Lung (tissue), 12 donors: ENCODE results near the gene CDC42EP1. TPM values are rescaled to one million over a fixed set of nuclear protein-coding genes. Genes with fewer than 3 reads are reported as not detected.

ENCODE experiments used
- ATAC-seq: fragments of 200-7000 bp; cut with Tn5 transposase; one replicate; pipeline ENCODE4 v1.9.1; 2020; ENCODE audit warnings: moderate number of reproducible peaks; ENCODE audit not compliant: insufficient read depth, low FRiP score
- DNase-seq, 3 donors: peaks; one replicate each; pipeline ENCODE4 v3.0.0-alpha.2; 2013 to 2017
- H3K27ac ChIP-seq, 2 donors: one replicate each; pipeline ENCODE4 v1.5.1; 2013; ENCODE audit warnings: mild to moderate bottlenecking in 2 of 2, moderate library complexity in 2 of 2, control low read depth in 1 of 2, inconsistent platforms in 1 of 2, low read depth in 1 of 2, low read length in 1 of 2
- H3K27me3 ChIP-seq, 3 donors: one replicate each; pipeline ENCODE4 v1.5.1; 2013; ENCODE audit warnings: low read length in 2 of 3; ENCODE audit not compliant: control insufficient read depth in 3 of 3, insufficient read depth in 3 of 3
- H3K36me3 ChIP-seq, 4 donors: one replicate each; pipeline ENCODE4 v1.5.1; 2013; ENCODE audit warnings: low read length in 4 of 4, mild to moderate bottlenecking in 1 of 4, moderate library complexity in 1 of 4; ENCODE audit not compliant: control insufficient read depth in 4 of 4, insufficient read depth in 4 of 4
- H3K4me1 ChIP-seq, 5 donors: one replicate each; pipeline ENCODE4 v1.5.1; 2013; ENCODE audit warnings: low read length in 5 of 5, mild to moderate bottlenecking in 2 of 5, moderate library complexity in 1 of 5; ENCODE audit not compliant: control insufficient read depth in 5 of 5, insufficient read depth in 5 of 5
- H3K4me3 ChIP-seq: one replicate; pipeline ENCODE4 v1.5.1; 2013; ENCODE audit warnings: mild to moderate bottlenecking, control low read depth, moderate library complexity
- H3K9ac ChIP-seq, 2 donors: one replicate each; pipeline ENCODE4 v1.5.1; 2013; ENCODE audit warnings: low read length in 2 of 2, control low read depth in 1 of 2; ENCODE audit not compliant: insufficient read depth in 1 of 2
- H3K9me3 ChIP-seq, 4 donors: one replicate each; pipeline ENCODE4 v1.5.1; 2013; ENCODE audit warnings: low read length in 3 of 4, mild to moderate bottlenecking in 1 of 4, moderate library complexity in 1 of 4; ENCODE audit not compliant: control insufficient read depth in 4 of 4, insufficient read depth in 3 of 4
- WGBS, 2 donors: extraction: QIAGEN DNeasy Blood & Tissue Kit; methylation state at CpG; one replicate each; pipeline ENCODE4 v1.1.7; 2013; 5-methylcytosine and 5-hydroxymethylcytosine counted together
- polyA plus RNA-seq, 2 donors: library from polyadenylated mRNA; stranded (reverse); fragments of 200-250 nt; gene quantifications; one replicate each; pipeline ENCODE4 v1.2.1, GENCODE V29; 2013
- total RNA-seq, 2 donors: library from RNA; depleted of rRNA in 1 of 2; stranded (reverse); fragments of >200 nt in 1 of 2; gene quantifications; one replicate each; pipeline ENCODE4 v1.2.1, GENCODE V29; 2014 to 2021
- TF ChIP-seq, protein P1 (sequence below): IDR thresholded peaks from 2 replicates; pipeline ENCODE4 v1.5.1; 2012; ENCODE audit warnings: mild to moderate bottlenecking; ENCODE audit errors: control extremely low read depth, extremely low read depth
- donor health status: control.
- donor health status: control.
- donor health status: Bipolar disorder and iron deficiency.
- donor health status: healthy.
- donor health status: DM: yes; HTN: yes; CAD: no.

CDC42EP1 gene
- total and polyA plus RNA-seq, 4 donors, result 23.9 to 77.0 (median 51.9) TPM

GRCh38 chr22:37518509-37519267 is 41.6 kb upstream of the CDC42EP1 start:
- Histone ChIP-seq H3K4me3 (peak overlapping the region; percentile 62), H3K4me1 (peaks cover 0 to 7% (median 0%) of the 10 kb centered on the region in 5 donors), H3K9me3 (peaks cover 0 to 3% (median 0%) of the 10 kb centered on the region in 4 donors), H3K27ac (peak overlapping the region; percentile 71 to 73), H3K9ac (peak overlapping the region in 1 of 2 donors; percentile 43), H3K27me3 (peaks cover 0 to 3% (median 0%) of the 10 kb centered on the region in 3 donors), H3K36me3 (peaks cover 0 to 4% (median 0%) of the 10 kb centered on the region in 4 donors)
- ATAC-seq (no peak), DNase-seq (peak in 1 of 3 donors; percentile 26)
- TF ChIP-seq, protein P1, sequence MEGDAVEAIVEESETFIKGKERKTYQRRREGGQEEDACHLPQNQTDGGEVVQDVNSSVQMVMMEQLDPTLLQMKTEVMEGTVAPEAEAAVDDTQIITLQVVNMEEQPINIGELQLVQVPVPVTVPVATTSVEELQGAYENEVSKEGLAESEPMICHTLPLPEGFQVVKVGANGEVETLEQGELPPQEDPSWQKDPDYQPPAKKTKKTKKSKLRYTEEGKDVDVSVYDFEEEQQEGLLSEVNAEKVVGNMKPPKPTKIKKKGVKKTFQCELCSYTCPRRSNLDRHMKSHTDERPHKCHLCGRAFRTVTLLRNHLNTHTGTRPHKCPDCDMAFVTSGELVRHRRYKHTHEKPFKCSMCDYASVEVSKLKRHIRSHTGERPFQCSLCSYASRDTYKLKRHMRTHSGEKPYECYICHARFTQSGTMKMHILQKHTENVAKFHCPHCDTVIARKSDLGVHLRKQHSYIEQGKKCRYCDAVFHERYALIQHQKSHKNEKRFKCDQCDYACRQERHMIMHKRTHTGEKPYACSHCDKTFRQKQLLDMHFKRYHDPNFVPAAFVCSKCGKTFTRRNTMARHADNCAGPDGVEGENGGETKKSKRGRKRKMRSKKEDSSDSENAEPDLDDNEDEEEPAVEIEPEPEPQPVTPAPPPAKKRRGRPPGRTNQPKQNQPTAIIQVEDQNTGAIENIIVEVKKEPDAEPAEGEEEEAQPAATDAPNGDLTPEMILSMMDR, result no peak
- 12 to 22% methylated on average over 53 to 63 of the region's 63 CpGs for WGBS, 2 donors

DNA sequence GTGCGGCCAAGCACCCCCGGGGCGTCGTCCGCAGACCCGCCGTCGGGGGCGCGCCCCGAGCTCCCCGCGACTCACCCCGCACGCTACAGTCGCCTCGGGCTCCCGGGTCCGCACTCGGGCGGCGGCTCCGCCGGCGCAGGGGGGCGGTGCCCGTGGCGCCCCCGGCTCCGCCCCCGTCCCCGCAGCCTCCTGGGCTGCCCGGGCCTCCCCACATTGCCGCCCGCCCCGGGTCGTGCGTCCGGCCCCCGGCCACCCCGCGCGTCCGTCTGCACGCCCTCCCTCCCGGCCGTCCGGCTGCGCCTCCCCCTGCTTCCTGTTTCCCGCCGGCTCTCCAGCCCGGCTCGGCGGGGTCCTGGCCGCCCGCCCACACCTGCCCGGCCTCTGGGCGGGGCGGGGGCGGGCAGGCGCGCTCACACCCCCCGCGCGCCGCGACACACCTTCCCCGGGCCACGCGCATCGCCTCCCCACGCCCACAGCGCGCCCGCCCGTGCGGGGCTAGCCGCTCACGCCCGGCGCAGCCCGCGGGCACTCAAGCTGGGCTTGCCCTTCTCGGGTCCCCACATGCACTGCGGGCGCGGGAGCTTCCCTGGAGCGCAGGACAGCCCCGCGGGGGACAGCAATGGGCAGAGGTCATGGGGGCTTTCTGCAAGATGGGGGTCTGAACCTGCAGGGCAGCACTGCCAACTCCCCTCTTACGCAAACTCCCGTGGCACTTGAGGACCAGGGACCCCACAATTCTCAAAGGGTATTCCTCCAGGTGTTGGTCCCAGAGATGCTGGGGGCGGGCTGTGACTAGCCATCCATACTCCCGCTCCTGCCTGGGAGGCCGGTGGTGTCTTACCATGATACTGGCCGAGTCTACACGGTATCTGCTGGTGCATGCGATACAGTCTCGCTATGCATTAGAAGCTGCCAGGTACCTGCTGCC is 40.7 kb upstream of the CDC42EP1 start, which contains the start of gene CARD10:
Gene CARD10 (minus strand): TSS at position 148 of the 928 bp plus-strand sequence. CDS start 215 bp downstream, outside the sequence.
- WGBS, 2 donors, result 6 to 8% methylated on average over 55 to 99 of the region's 99 CpGs
- peaks cover 0 to 7% (median 0%) of the 10 kb centered on the region in 5 donors for H3K4me1 ChIP-seq
- peak within 1 kb of the TSS in 1 of 2 donors; percentile 43 for H3K9ac ChIP-seq
- TF ChIP-seq, protein P1, result no peak
- ATAC-seq, result peak; percentile 78
- H3K27ac ChIP-seq, result peak within 1 kb of the TSS; percentile 71 to 73
- DNase-seq, result peak in 2 of 3 donors; percentile 51 to 68
- H3K27me3 ChIP-seq, result peaks cover 0 to 3% (median 0%) of the 10 kb centered on the region in 3 donors
- H3K9me3 ChIP-seq, result peaks cover 0 to 3% (median 0%) of the 10 kb centered on the region in 4 donors
- peaks cover 0 to 4% (median 0%) of the 10 kb centered on the region in 4 donors for H3K36me3 ChIP-seq
- peak within 1 kb of the TSS; percentile 62 for H3K4me3 ChIP-seq

- ATAC-seq, result no peak
- 52 to 70% methylated on average over 10 of the region's 10 CpGs for WGBS, 2 donors
- no peak overlapping the region for H3K9ac ChIP-seq
- peaks cover 0 to 3% (median 0%) of the 10 kb centered on the region in 4 donors for H3K36me3 ChIP-seq
- TF ChIP-seq, protein P1, result no peak
- H3K4me3 ChIP-seq, result no peak overlapping the region
- H3K27ac ChIP-seq, result no peak overlapping the region
- DNase-seq, result peak in 1 of 3 donors; percentile 14
- peaks cover 0 to 3% (median 0%) of the 10 kb centered on the region in 3 donors for H3K27me3 ChIP-seq
- H3K9me3 ChIP-seq, result peaks cover 0 to 3% (median 0%) of the 10 kb centered on the region in 4 donors
- H3K4me1 ChIP-seq, result peaks cover 0 to 9% (median 0%) of the 10 kb centered on the region in 5 donors
Measured at GRCh38 chr22:37520776-37521191, 39.5 kb upstream of the CDC42EP1 start.
